Measurements from ENCODE around the gene CACNA1C.

Gene CACNA1C

GRCh38 chr12:2520722-2521246, 468.0 kb downstream of the CACNA1C start:
- DNase-seq (ENCODE audit: low read depth) = no peak

GRCh38 chr12:2523317-2523716, 470.5 kb downstream of the CACNA1C start:
- no peak for DNase-seq (ENCODE audit: low read depth)

GRCh38 chr12:2523844-2524243, 471.1 kb downstream of the CACNA1C start:
- no peak for DNase-seq (ENCODE audit: low read depth)

DNA sequence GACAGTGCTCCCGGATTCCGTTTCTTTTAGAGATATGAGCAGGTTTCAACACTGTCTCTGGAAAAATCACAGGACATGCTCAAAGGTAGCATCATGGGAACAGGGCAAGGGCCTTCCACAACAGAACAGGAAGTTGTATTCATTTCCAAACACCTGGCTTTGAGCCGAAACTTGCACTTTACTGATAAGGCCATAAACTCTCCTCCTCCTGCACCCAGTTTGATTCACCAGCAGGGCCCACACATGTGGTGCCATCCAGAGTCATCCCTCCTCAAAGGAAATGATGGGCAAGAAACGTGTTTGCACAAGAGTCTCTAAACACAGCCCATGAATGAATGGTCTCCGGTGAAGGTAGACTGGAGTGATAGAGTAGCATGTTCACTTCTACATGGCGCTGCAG, 473.6 kb downstream of the CACNA1C start:
- no peak for DNase-seq (ENCODE audit: low read depth)

GRCh38 chr12:2528001-2528400, 475.2 kb downstream of the CACNA1C start:
- no peak for DNase-seq (ENCODE audit: low read depth)

- DNase-seq (ENCODE audit: low read depth) = no peak
Measured at GRCh38 chr12:2529807-2530206, 477.0 kb downstream of the CACNA1C start.

DNA sequence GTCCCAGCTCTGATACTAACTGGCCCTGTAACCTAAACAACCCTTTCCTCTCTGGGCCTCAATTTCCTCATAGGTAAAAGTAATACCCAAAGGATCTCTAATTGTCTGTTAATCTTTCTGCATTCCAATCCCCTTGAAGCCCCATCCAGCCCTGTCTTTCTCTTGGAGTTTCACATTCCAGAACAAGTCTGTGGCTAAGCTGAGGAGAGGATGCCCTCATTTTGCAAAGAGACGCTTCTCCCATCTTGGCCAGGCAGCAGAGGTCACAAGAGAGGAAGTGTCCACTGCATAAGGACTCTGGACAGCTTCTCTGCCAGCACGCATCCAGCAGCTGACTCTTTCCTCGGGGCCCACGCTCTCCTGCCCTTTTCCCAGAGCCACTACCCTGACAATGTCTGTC, 478.6 kb downstream of the CACNA1C start:
- no peak for DNase-seq (ENCODE audit: low read depth)

GRCh38 chr12:2533036-2533435, 480.2 kb downstream of the CACNA1C start:
- no peak for DNase-seq (ENCODE audit: low read depth)

DNA sequence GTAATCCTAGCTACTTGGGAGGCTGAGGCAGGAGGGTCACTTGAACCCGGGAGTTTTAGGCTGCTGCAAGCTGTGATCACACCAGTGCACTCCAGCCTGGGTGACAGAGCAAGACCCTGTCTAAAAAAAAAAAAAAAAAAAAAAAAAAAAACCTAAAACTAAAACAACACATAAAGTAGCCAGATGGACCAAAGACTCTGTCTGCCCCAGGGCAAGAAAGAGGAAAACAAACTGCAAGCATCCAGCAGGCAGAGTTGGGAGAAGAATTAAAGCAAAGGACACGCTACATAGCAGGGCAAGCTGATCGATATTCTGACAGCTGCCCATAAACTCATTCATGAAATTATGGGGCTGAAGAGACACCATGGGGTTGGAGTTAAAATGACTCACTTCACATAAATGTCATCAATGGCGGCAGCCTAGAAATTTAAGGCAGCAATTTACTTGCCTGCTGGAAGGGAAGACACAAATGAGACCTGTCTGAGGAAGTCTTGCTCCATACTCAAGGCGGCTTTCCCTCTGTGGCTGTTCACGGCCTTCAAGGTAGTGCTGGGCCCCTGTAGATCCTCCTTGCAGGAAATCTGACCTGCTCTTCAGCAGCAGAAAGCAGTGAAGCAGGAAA, 482.9 kb downstream of the CACNA1C start:
- DNase-seq (ENCODE audit: low read depth) = no peak

DNA sequence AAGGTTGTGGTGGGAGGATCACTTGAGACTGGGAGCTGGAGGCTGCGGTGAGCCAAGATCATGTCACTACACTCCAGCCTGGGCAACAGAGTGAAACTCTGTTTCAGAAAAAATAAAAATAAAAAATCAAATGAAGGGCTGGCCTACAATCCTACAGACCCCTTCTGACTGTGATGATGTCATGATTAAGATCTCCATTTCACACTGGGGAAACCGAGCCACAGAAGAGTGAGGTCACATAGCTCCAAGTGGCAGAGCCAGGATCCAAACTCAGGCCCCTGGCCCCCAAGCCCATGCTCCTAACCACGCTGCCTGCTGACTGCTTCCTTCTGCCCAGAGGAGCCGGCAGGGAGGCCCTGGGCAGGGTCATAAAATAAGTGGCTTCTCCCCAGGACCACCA, 483.9 kb downstream of the CACNA1C start:
- DNase-seq (ENCODE audit: low read depth) = no peak

DNA sequence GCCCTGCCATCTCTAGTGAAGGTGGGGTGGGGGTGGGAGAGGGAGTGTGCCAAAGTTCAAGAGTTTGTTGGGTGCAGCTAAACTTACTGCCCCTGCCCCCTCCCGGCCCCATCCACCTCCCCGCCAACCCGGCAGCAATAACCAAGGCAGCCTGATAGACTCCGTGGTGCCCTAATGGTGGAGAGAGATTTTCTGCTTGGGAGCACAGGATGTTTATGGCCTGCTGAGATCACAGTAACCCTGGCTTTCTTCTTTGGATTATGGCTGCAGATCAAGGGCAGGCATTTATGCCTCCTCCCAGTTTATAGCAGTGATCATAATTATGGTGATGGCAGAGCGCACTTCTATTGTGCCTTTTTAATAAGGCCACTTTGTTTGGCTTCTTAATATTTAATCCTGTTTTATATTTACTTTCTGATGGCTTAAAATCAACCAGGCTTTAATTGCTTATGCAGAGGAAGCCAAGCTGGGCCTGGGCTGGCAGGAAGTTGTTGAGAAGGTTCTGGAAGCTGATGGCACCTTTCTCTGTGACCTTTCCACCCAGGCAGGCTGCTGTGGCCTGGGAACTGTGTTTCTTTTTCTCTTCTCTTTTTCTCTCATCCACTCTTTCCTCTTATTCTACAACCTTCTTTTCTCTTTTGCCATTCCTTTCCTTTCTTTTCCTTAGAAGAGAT, 485.2 kb downstream of the CACNA1C start:
- no peak for DNase-seq (ENCODE audit: low read depth)

GRCh38 chr12:2539938-2540337, 487.2 kb downstream of the CACNA1C start:
- no peak for DNase-seq (ENCODE audit: low read depth)

DNA sequence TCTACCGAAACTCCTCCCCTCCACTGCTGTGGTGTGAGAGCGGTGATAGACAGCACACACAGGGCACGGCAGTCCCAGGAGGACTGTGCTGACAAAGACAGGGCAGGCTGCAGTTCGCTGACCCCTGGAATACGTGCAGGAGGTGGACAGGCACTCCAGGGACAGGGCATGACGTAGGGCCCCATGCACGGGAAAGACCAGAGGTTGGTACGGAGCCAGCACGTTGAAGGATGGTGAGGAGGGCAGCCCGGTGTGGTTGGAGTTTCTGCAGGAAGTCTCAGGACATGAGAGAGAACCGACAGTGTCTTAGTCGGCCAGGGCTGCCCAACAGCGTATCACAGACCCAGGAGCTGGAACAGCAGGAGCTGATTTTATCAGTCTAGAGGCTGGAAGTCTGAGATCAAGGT, 487.8 kb downstream of the CACNA1C start:
- no peak for DNase-seq (ENCODE audit: low read depth)

GRCh38 chr12:2541631-2542204, 488.9 kb downstream of the CACNA1C start:
- DNase-seq (ENCODE audit: low read depth) = no peak

GRCh38 chr12:2543801-2544200, 491.0 kb downstream of the CACNA1C start:
- no peak for DNase-seq (ENCODE audit: low read depth)

GRCh38 chr12:2544230-2544629, 491.4 kb downstream of the CACNA1C start:
- DNase-seq (ENCODE audit: low read depth) = no peak

GRCh38 chr12:2547273-2548044, 494.7 kb downstream of the CACNA1C start:
- no peak for DNase-seq (ENCODE audit: low read depth)

DNA sequence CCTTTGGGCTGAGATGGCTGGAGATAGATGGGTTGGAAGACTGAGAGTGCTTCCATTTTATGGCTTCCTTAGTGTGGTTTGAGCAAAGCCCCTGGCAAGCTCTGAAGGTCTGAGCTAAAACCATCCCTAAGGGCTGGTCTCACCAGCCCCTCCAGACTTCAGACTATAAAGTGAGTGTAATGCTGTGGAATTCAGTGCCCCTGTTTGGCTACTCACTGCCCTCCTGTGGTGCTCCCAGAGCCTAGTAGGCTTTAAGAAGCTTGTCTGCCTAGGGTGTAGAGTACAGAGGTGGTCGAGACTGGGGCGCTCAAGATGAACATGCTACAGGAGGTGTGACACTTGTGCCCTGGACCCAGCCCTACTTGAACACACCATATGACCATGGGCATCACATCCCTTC, 495.3 kb downstream of the CACNA1C start:
- DNase-seq (ENCODE audit: low read depth) = no peak

DNA sequence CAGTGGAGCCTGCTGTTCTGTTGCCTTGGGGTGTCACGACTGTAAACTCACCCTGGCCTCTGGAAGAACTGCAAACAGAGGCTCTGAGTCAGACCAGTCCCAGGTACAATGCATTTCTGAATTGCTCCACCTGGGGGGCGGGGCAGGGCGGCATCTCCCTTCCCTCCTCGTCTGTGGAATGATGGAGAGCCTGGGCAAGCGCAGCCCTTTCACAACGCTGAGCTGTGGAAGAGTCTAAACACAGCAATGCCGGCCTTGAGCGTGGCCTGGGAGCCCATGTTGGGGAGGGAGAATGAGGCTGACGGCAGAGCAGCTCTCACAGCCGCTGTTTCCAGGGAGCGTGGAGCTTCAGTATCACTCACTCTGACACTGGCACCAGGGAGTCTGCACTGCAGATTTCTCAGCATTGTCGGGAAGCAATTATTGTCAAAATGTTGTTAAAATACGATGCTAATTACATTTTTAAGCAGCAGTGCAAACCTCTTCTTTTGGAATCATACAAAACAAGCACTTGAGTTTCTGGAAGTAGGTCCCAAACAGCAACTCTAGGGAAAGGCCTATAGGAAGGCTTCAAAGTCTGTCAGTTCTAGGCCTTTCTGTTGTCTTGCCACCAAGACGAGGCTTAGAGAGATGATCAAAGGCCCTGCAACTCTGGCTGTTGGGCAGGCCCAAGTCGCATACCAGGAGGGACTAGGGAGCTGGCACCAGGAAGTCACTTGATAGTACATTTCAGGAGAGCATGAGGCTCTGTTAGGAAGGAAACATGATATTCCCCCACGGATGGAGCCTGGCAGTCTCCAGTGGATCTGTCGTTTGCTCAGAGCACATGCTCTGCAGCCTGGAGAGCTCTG, 498.0 kb downstream of the CACNA1C start:
- no peak for DNase-seq (ENCODE audit: low read depth)

- DNase-seq (ENCODE audit: low read depth) = no peak
Measured at GRCh38 chr12:2551412-2551900, 498.7 kb downstream of the CACNA1C start.

DNA sequence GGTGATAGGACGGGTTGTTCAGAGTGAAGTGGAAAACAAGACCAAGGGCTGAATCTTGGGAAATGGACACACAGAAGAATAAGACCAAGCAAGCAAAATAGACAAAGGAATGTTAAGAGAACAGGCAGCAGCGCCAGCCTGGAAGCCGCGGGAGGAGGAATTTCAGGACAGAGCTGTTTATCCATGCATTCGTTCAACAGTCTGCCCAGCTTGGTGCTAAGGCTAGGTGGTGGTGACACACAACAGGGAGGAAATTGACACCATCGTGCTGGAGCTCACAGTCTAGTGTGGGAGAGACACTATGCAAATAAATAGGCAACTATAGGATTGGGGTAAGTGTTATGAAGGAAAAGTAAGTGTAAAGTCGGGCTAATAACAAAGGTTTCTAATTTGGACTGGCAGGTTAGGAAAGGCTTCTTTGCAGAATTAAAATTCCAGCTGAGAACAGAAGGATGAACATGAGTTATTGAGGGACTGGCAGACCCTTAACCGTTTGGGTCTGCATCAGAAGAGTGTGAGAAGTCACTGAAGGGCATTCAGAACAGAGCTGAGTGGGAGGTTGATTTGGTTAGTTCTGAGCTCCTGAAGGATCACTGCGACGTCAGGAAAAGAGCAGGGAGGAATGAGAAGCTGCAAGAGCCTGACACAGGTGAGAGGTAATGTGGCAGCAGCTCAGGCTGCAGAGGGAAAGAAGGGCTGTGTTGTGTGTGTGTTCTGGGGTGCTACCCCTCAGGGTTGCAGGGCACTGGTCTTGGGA, 499.4 kb downstream of the CACNA1C start:
- DNase-seq (ENCODE audit: low read depth) = no peak

Measured in GM04503 (cell line).